Measurements from ENCODE around the gene C6orf15.

Gene C6orf15

DNA sequence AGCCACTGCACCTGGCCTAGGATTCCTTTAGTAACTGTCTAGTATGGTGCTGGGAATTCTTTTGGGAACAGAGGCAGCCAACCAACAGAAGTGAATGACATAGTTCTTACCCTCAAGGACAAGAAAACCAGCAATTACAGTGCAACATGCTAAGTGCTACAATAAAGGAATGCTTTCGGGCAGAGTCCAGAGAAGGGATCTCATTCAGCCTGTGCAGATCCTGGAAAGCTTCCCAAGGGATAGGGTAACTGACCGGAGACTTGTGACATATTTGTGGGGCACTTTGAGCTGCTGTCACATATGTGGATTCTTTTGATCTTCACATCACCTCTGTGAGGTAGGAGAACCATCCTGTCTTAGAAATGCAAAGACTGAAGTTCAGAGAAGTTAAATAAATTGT, 46.8 kb downstream of the C6orf15 start:
- DNase-seq = no peak

DNA sequence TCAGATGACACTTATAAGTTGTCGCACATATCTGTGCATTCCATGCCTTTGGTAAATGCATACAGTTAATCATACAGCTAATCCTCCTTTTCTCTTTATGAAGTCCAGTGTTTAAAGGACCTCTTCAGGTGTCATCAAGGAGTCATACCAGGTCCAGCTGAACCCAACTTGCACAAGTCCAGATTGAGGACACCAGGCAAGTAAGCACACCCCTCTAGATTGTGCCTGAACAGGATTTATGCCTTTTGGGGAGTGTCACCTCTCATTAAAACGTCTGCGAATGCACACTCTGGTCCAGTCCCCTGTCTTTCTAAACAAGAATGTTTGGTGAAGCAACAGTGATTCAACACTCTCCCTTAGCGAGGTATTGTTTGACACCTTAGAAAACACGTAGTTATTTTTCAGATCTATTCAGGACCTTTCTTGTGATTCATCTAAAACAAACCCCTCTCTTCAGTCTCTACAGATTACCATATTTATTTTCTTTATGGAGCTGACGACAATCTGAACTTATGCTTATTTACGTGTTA, 48.4 kb downstream of the C6orf15 start:
- no peak for DNase-seq
